ENCODE data around the gene DHH.

GRCh38 chr12:49105504-49106084, 11.0 kb upstream of the DHH start:
- no peak for TF ChIP-seq CREB1 (IDR thresholded peaks at IDR 0.05; ENCODE audit: low read depth)
- no peak for TF ChIP-seq TCF12 (IDR thresholded peaks at IDR 0.05; ENCODE audit: low read depth)
- no peak for TF ChIP-seq TAF1 (IDR thresholded peaks at IDR 0.05; ENCODE audit: low read depth)
- TF ChIP-seq, protein P1, sequence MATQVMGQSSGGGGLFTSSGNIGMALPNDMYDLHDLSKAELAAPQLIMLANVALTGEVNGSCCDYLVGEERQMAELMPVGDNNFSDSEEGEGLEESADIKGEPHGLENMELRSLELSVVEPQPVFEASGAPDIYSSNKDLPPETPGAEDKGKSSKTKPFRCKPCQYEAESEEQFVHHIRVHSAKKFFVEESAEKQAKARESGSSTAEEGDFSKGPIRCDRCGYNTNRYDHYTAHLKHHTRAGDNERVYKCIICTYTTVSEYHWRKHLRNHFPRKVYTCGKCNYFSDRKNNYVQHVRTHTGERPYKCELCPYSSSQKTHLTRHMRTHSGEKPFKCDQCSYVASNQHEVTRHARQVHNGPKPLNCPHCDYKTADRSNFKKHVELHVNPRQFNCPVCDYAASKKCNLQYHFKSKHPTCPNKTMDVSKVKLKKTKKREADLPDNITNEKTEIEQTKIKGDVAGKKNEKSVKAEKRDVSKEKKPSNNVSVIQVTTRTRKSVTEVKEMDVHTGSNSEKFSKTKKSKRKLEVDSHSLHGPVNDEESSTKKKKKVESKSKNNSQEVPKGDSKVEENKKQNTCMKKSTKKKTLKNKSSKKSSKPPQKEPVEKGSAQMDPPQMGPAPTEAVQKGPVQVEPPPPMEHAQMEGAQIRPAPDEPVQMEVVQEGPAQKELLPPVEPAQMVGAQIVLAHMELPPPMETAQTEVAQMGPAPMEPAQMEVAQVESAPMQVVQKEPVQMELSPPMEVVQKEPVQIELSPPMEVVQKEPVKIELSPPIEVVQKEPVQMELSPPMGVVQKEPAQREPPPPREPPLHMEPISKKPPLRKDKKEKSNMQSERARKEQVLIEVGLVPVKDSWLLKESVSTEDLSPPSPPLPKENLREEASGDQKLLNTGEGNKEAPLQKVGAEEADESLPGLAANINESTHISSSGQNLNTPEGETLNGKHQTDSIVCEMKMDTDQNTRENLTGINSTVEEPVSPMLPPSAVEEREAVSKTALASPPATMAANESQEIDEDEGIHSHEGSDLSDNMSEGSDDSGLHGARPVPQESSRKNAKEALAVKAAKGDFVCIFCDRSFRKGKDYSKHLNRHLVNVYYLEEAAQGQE (IDR thresholded peaks at IDR 0.05; ENCODE audit: low read depth): no peak
- no peak for TF ChIP-seq FOXM1 (IDR thresholded peaks at IDR 0.05; ENCODE audit: borderline replicate concordance, low read depth)
- TF ChIP-seq CEBPB (IDR thresholded peaks at IDR 0.05): peak; percentile 51
- no peak for TF ChIP-seq EP300 (IDR thresholded peaks at IDR 0.05; ENCODE audit: borderline replicate concordance)
- no peak for TF ChIP-seq EGR1 (IDR thresholded peaks at IDR 0.05)
- no peak for TF ChIP-seq MAX (IDR thresholded peaks at IDR 0.05)
- no peak for TF ChIP-seq RAD21 (IDR thresholded peaks at IDR 0.05; ENCODE audit: low read depth)
- no peak for TF ChIP-seq TEAD4 (IDR thresholded peaks at IDR 0.05)
- TF ChIP-seq YY1 (IDR thresholded peaks at IDR 0.05; ENCODE audit: low read depth): no peak
- TF ChIP-seq ZBTB7A (IDR thresholded peaks at IDR 0.05; ENCODE audit: low read depth): no peak
- no peak for TF ChIP-seq NFIC (IDR thresholded peaks at IDR 0.05)

Data from Ishikawa (cell line).